ENCODE measurements around the gene SULT1E1.

The SULT1E1 gene

GRCh38 chr4:69875576-69875975, 15.6 kb upstream of the SULT1E1 start:
- DNase-seq (ENCODE audit: low spot score) = no peak
- TF ChIP-seq CTCF (IDR thresholded peaks at IDR 0.05; ENCODE audit: extremely low read depth, insufficient read depth, missing control alignments) = no peak
- in situ Hi-C loops (cut with MboI; ENCODE audit: low pct_unique_long_range_greater_than_20kb, low sequenced_read_pairs, unreplicated experiment) = loop anchor here (25.0 kb wide), 1 partner anchor 188 kb away; no protein-coding TSS in a partner anchor

- TF ChIP-seq CTCF (IDR thresholded peaks at IDR 0.05; ENCODE audit: extremely low read depth, insufficient read depth, missing control alignments) = no peak
- DNase-seq (ENCODE audit: low spot score) = no peak
- in situ Hi-C loops (cut with MboI; ENCODE audit: low pct_unique_long_range_greater_than_20kb, low sequenced_read_pairs, unreplicated experiment) = no loop called here
These were observed 14.6 kb upstream of the SULT1E1 start for GRCh38 chr4:69874507-69874906.

GRCh38 chr4:69861756-69862155, 1.8 kb upstream of the SULT1E1 start:
- DNase-seq (ENCODE audit: low spot score) = no peak
- no peak for TF ChIP-seq CTCF (IDR thresholded peaks at IDR 0.05; ENCODE audit: extremely low read depth, insufficient read depth, missing control alignments)
- in situ Hi-C loops (cut with MboI; ENCODE audit: low pct_unique_long_range_greater_than_20kb, low sequenced_read_pairs, unreplicated experiment) = no loop called here

GRCh38 chr4:69860521-69861298, 765 bp upstream of the SULT1E1 start:
- in situ Hi-C loops (cut with MboI; ENCODE audit: low pct_unique_long_range_greater_than_20kb, low sequenced_read_pairs, unreplicated experiment) = no loop called here
- TF ChIP-seq CTCF (IDR thresholded peaks at IDR 0.05; ENCODE audit: extremely low read depth, insufficient read depth, missing control alignments) = no peak
- DNase-seq (ENCODE audit: low spot score) = no peak

- no peak for TF ChIP-seq CTCF (IDR thresholded peaks at IDR 0.05; ENCODE audit: extremely low read depth, insufficient read depth, missing control alignments)
- in situ Hi-C loops (cut with MboI; ENCODE audit: low pct_unique_long_range_greater_than_20kb, low sequenced_read_pairs, unreplicated experiment) = no loop called here
- no peak for DNase-seq (ENCODE audit: low spot score)
These were observed 732 bp downstream of the SULT1E1 start for GRCh38 chr4:69859140-69859685.

- no peak for TF ChIP-seq CTCF (IDR thresholded peaks at IDR 0.05; ENCODE audit: extremely low read depth, insufficient read depth, missing control alignments)
- in situ Hi-C loops (cut with MboI; ENCODE audit: low pct_unique_long_range_greater_than_20kb, low sequenced_read_pairs, unreplicated experiment) = no loop called here
- DNase-seq (ENCODE audit: low spot score) = no peak
These were observed 1.3 kb downstream of the SULT1E1 start for GRCh38 chr4:69858690-69859089.

Measured in GM13977 (cell line).